Activated naive CD4-positive, alpha-beta T cell (primary cell): ENCODE data around the gene IFT20.
"Not testable (repeated sequence)": the region's sequence is repeated elsewhere in the genome, so short reads cannot be mapped to it uniquely, and the experiment has no call there.

Experiments
- DNase-seq, 4 experiments: peaks; one replicate each; lab custom pipeline; 2025; lab: John Stamatoyannopoulos, UW

Gene IFT20

GRCh38 chr17:28364665-28365363, 29.5 kb upstream of the IFT20 start, which contains the start of gene SEBOX:
SEBOX (minus strand) TSS chr17:28365199; CDS start chr17:28365151, 48 bp downstream.
- no peak for DNase-seq

GRCh38 chr17:28363776-28364650, 28.7 kb upstream of the IFT20 start:
- DNase-seq: no peak

DNA sequence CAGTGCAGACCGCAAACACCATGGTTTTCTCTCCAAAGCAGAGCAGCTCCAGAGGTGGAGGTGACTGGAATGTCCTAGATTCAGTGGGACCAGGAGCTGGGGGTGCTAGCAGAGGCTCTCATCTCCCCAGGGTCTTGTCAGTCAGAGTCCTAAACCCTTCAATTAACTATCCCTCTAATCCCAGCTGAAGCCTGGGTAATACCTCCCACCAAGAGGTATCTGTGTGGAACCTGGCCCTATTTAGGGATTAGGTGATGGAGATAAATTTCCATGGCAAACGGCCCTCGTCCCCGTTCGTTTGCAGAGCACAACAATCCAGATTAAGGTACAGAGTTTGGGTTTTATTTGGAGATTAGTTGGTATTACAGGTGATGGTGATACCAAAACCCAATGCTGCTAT, 27.9 kb upstream of the IFT20 start:
- no peak for DNase-seq

DNA sequence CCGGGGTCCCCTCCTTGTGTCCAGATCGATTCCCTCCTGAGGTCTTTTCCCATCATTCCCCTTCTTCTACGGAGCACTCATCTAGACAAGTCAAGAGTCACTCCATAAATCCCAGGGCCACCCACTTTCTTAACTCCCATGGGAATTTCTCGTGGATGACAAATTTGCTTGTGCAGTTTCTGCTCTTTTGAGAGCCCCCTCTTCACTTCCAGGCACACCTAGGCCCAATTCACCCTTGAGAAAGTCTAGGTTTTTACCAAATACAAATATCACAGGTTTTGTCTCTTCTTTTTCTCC, 22.6 kb upstream of the IFT20 start:
- no peak for DNase-seq

DNA sequence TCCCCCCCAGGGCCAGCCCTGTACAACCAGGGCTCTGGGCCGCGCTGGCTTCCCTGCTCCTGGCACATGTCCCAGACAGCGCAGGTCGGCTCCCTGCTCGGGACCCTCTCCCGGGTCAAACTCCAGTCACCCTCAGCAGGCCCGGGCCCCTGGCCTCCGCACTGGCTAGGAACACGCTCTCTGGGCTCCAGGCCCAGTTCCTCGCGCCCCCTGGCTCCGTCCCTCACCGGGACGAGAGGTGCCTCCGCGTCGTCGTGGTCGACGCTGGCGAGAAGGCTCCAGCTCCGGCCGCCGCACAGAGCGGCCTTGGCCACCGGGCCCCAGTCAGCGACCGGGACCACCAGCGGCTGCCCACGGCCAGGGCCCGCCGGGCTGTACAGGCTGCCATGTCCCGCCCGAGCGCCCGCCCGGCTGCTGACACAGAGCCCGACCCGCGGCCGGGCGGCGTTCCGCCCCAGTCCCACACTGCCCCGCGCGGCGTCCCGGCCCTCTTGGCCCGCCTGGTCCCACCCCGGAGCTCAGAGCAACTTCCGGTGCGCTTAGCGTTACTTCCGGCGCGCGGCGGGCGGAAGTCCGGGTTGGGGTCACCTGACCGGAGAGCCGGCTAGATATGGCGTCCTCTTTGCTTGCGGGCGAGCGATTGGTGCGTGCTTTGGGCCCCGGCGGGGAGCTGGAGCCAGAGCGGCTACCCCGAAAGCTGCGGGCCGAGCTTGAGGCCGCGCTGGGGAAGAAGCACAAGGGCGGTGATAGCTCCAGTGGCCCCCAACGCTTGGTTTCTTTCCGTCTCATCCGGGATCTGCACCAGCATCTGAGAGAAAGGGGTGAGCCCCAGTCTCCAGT, 22.0 kb upstream of the IFT20 start, which contains the start of gene POLDIP2:
Gene POLDIP2 (minus strand): TSS at position 467 of the 840 bp plus-strand sequence. CDS start 79 bp downstream, at position 388.
- peak; percentile 86 to 95 (median 93) for DNase-seq

GRCh38 chr17:28350271-28350670, 15.0 kb upstream of the IFT20 start:
- no peak for DNase-seq

GRCh38 chr17:28348979-28349378, 13.7 kb upstream of the IFT20 start:
- DNase-seq: no peak

DNA sequence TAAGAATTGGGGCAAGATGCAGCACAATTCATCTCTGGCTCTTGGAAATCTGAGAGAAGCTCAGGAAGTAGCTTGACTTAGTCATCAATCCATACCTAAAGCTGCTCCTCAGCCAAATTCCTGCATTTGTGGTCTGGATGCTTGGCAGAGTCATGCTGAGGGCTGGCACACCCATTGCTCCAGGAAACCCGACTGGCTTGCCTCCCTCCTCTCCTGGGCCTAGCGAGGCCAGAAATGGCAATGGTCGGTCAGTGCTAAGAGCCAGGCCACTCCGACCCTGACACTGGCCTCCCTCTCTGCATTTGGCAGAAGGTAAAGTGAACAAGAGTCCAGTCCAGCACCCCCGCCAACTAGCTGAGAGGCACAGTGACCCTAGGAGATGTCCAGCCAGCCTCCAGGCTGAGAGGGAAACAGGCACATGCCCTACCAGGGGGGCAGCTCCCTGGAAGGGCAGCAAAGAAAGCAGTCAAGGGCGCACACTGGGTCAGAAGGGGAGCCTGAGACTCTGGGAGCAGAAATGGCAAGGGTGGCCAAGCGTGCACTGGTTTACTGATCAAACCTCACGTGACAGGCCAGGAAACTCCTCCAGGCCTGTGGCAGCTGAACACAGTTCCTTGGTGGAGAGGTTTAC, 12.1 kb upstream of the IFT20 start:
- no peak for DNase-seq

GRCh38 chr17:28346746-28347246, 11.5 kb upstream of the IFT20 start:
- DNase-seq: no peak

GRCh38 chr17:28346199-28346580, 10.9 kb upstream of the IFT20 start:
- DNase-seq: no peak

- DNase-seq: no peak
Measured at GRCh38 chr17:28345419-28346198, 10.3 kb upstream of the IFT20 start.

- no peak for DNase-seq
Measured at GRCh38 chr17:28344435-28344901, 9.2 kb upstream of the IFT20 start.

DNA sequence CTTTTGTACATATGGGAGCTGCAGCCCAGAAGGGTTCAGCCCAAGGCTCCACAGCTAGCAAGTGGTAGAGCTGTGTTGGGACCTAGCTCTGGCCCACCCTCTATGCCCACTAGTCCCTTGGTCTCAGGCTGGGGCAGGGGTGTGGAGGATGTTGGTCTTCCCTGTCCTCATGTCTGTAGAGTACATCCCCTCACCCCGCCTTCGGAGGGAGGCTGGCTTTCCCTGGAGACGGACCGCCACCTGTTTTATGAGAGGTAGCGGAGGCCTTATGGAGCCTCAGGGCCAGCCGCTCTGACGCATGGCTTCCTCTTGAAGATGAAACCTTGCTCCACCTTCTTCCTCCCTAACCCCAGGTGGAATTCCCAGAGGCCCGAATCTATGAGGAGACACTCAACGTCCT, 8.7 kb upstream of the IFT20 start:
- no peak for DNase-seq

- DNase-seq: no peak
Measured at GRCh38 chr17:28343491-28343932, 8.2 kb upstream of the IFT20 start.

- no peak for DNase-seq
Measured at GRCh38 chr17:28342313-28342712, 7.0 kb upstream of the IFT20 start.

GRCh38 chr17:28341516-28341915, 6.2 kb upstream of the IFT20 start:
- DNase-seq: no peak

DNA sequence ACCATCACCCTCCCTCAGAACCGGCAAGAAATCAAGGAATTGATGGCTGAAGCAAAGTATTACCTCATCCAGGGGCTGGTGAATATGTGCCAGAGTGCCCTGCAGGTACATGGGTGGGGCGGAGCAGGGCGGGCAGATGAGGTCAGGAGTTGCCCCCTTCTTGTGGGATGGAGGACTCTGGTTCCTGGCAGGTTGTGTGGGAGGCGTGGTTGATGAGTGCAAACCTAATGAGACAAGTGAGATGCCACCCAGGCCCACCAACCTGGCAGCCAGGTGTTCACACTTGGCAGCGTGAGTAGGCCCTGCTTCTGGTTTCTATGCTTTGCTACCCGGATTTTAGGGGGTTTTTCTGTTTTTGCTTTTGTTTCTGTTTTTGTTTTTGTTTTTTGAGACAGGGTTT, 5.1 kb upstream of the IFT20 start:
- no peak for DNase-seq

GRCh38 chr17:28339431-28339830, 4.2 kb upstream of the IFT20 start:
- DNase-seq: no peak

DNA sequence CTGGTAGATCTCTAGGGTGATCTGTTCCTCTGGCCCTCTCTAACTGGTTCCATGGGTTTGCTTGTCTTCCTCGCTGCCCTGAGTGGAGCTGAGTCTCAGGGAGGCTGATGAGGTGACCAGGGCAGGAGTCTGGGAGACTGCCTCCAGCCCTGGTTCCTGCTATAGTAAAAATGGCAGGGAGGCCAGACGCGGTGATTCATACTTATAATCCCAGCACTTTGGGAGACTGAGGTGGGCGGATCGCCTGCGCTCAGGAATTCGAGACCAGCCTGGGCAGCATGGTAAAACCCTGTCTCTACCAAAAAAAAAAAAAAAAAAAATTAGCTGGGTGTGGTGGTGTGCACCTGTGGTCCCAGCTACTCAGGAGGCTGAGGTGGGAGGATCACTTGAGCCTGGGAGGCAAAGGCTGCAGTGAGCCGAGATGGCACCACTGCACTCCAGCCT, 3.5 kb upstream of the IFT20 start:
- not testable (repeated sequence) for DNase-seq

DNA sequence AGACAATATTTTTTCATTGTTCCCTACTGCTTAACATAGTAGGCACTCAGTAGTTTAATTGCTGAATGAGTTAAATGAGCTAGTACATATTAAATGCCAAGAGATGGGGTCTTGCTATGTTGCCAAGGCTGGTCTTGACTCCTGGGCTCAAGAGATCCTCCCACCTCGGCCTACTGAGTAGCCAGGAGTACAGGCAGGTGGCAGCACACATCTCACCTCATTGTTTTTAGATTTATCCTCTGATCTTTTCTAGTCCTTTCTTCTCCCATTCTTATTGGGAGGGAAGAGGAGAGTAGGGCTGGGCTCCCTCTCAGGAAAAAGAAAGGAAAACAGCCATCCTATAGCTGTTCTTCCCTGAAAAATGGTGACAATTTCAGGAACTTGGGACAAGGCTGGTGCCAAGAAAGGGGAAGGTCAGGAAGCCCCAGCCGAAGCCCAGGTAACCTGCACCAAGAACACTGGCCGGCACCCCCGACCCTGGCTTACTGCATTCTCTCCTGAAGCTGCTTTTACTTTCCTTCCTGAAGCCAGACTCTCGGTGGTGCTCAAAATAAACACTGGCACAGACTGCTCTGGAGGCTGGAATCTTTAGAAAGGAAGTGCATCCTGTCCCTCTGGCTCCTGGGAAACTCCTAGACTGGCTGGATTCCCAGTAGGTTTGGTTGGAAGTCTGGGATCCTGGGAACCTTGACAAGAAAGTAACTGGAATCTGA, 2.9 kb upstream of the IFT20 start:
- DNase-seq: no peak
